Measurements from ENCODE around the gene FAM32A. TPM values are rescaled to one million over a fixed set of nuclear protein-coding genes. Genes with fewer than 3 reads are reported as not detected.

FAM32A gene
- total RNA-seq, 4 donors from 2014 or later = 67.9 to 93.9 (median 87.9) TPM

DNA sequence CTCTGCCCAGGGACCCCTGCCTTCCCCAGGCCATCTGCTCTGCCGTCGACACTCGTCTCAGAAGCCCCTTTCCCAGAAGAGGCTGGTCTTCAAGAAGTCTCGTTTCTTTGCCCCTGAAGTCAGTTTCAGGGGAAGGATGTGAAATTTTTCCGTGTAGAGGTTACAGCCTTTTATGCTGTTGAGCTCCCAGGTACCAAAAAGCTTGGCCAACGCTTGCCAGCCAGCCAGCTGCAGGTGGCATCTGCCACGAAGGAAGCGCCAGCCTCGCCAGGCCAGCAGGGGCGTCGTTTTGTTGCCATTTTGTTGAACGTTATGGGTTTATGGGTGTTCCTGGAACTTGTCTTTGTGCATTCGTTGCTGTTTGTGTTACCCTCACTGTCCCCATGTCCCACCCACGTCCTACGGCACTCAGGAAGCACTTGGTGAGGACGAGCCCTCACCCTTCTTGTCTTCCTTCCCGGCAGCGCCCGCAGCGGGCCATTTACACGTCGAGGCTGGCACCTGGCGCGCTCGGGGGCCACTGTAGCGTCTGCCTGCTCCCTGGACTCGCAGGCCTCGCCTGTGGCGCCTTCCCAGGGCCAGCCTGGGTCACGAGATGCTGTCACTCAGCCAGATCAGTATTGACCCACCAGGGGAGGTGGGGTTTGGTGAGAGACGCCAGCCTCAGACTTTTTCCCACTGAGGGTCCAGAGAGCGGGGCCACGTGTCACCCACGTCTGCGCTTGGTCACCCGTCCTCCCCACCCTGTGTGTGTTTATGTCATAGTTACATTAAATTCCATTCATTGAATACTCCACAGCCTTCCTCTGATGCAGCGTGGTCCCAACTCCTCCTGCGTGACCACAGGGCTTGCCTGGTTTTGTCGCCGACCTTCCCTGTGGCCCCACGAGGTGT, 49.6 kb downstream of the FAM32A start:
- TF ChIP-seq, protein P1, sequence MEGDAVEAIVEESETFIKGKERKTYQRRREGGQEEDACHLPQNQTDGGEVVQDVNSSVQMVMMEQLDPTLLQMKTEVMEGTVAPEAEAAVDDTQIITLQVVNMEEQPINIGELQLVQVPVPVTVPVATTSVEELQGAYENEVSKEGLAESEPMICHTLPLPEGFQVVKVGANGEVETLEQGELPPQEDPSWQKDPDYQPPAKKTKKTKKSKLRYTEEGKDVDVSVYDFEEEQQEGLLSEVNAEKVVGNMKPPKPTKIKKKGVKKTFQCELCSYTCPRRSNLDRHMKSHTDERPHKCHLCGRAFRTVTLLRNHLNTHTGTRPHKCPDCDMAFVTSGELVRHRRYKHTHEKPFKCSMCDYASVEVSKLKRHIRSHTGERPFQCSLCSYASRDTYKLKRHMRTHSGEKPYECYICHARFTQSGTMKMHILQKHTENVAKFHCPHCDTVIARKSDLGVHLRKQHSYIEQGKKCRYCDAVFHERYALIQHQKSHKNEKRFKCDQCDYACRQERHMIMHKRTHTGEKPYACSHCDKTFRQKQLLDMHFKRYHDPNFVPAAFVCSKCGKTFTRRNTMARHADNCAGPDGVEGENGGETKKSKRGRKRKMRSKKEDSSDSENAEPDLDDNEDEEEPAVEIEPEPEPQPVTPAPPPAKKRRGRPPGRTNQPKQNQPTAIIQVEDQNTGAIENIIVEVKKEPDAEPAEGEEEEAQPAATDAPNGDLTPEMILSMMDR (IDR thresholded peaks at IDR 0.05) = no peak
- no peak for TF ChIP-seq POLR2A (IDR thresholded peaks at IDR 0.05)
- DNase-seq = no peak
- WGBS, 2 donors = 92 to 93% methylated on average over 38 to 40 of the region's 41 CpGs
- Histone ChIP-seq H3K9me3 (no peaks in the 10 kb centered on the region), H3K27me3 (no peaks in the 10 kb centered on the region), H3K36me3 (peaks cover 36 to 42% of the 10 kb centered on the region in 2 donors), H3K27ac (no peak overlapping the region), H3K4me1 (no peaks in the 10 kb centered on the region), H3K4me3 (replicated peaks in 1 of 3) (no peak overlapping the region)
- intact Hi-C loops (cut with DNase I) = no loop called here

DNA sequence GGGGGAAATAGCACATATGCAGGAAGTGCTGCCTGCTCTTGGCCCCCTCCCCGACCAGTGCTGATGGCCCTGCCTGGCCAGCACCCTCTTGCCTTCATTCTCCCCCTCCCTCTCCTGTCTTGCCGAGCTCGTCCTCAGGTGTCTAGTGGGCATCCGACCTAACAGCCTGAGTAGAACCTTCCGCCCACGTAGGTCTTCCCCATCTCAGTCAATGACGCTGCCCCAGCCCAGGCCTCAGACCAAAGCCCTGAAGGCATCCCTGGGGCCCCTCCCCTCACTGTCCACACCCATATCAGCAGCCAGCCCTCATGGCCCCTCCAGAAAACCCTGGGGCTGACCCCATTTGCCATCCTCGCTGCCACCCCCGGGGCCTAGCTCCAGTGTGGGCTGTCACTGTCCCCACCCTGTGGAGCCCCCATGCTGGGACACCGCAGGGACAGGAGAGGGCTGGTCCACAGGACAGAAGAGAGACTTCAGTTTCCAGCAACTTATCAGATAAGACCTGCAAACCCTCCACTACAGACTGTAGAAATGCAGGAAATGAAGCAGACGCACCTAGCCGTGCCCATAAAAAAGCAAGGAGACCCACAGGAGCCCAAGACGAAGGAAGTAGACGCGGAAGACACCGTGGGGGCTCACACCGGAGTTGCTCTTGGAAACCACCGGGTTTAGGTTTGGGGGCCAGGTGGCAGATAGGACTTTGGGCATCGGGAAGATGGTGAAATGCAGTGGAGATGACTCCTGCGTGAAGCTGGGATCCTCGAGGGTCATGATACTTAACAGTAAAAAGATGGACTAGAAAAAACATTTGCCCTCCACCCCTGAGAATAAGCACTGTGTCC, 50.8 kb downstream of the FAM32A start:
- TF ChIP-seq POLR2A (IDR thresholded peaks at IDR 0.05) = no peak
- TF ChIP-seq, protein P1 (IDR thresholded peaks at IDR 0.05) = no peak
- WGBS, 2 donors = 89 to 90% methylated on average over 20 to 21 of the region's 21 CpGs
- DNase-seq = no peak
- no peaks in the 10 kb centered on the region for H3K4me1 ChIP-seq
- intact Hi-C loops (cut with DNase I) = no loop called here
- no peak overlapping the region for H3K27ac ChIP-seq
- H3K9me3 ChIP-seq = no peaks in the 10 kb centered on the region
- no peak overlapping the region for H3K4me3 ChIP-seq (replicated peaks in 1 of 3)
- peaks cover 28 to 40% of the 10 kb centered on the region in 2 donors for H3K36me3 ChIP-seq
- H3K27me3 ChIP-seq = no peaks in the 10 kb centered on the region

Small RNA genes within 50 kb of the gene (small RNA-seq; reads per million reads assigned to genes)
- not detected for gene RF00017

Other genes starting within 250 kb of the FAM32A start
- gene OR10H4, start 236.4 kb upstream of the FAM32A start, total RNA-seq = not detected
- gene TPM4, start 108.9 kb upstream of the FAM32A start, total RNA-seq = 100 to 1,000 TPM; 101 to 296 (median 151) TPM
- 10 to 100 TPM; 40.2 to 65.6 (median 51.5) TPM for gene RAB8A, start 73.5 kb upstream of the FAM32A start, total RNA-seq
- gene HSH2D, start 41.7 kb upstream of the FAM32A start, total RNA-seq = 1 to 10 TPM in 3 of 4 donors, under 1 TPM in 1; 0.94 to 4.6 (median 2.5) TPM
- gene CIB3, start 11.9 kb upstream of the FAM32A start, total RNA-seq = not detected
- 10 to 100 TPM; 52.0 to 83.0 (median 56.3) TPM for gene AP1M1, start 12.5 kb downstream of the FAM32A start, total RNA-seq
- 10 to 100 TPM in 3 of 4 donors, 1 to 10 TPM in 1; 9.1 to 15.9 (median 14.0) TPM for gene KLF2, start 139.4 kb downstream of the FAM32A start, total RNA-seq